GM10248 (cell line): ENCODE results near the gene ACTR5.

ENCODE experiments used
- CTCF ChIA-PET: fragments of 300-600 bp; sonication (Branson Sonifier 250); formaldehyde crosslinking; extraction: SDS; loops from one replicate; lab custom pipeline; 2021; ENCODE audit warnings: antibody characterized with exemption; lab: Yijun Ruan, JAX
- POLR2A ChIA-PET: fragments of 350-650 bp; sonication (Branson Sonifier 250); formaldehyde crosslinking; extraction: SDS; loops from one replicate; lab custom pipeline; 2020; ENCODE audit warnings: antibody characterized with exemption; lab: Yijun Ruan, JAX
- DNase-seq: peaks from one replicate; pipeline ENCODE4 v3.0.0; 2012; ENCODE audit errors: extremely low spot score
- TF ChIP-seq, protein P1 (sequence below): IDR thresholded peaks from 2 replicates; pipeline ENCODE4 v1.5.1; 2012; ENCODE audit warnings: mild to moderate bottlenecking, low read depth; ENCODE audit errors: extremely low read depth, missing control alignments, control extremely low read depth

Gene ACTR5

DNA sequence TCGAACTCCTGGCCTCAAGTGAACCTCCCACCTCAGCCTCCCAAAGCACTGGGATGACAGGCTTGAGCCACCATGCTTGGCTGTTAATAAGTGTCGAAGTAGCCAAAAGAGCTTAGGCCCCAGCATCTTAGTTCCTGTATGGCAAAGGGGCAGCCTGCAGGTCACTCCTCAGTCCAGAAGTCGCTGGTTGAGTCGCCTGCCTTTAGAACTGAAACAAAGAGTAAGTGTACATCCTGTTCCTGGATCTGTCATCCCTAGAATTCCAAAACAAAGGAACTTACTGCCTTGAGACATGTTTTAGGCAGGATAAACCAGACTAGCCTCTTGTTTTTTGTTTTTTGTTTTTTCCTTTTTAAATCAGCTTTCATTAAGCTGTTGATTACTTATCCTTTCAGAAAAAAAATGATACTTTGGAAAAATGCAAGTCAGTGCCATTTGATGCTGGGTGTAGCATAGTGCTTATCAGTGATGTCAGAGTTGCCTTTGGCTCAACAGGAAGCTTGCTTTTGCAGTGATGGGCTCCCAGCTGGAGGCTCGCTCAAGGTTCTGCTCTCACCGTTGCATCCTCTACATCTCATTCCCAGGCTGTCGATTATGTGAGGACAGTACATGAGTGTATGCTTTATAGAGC lies 9.0 kb downstream of the ACTR5 start:
- DNase-seq = no peak
- TF ChIP-seq, protein P1, sequence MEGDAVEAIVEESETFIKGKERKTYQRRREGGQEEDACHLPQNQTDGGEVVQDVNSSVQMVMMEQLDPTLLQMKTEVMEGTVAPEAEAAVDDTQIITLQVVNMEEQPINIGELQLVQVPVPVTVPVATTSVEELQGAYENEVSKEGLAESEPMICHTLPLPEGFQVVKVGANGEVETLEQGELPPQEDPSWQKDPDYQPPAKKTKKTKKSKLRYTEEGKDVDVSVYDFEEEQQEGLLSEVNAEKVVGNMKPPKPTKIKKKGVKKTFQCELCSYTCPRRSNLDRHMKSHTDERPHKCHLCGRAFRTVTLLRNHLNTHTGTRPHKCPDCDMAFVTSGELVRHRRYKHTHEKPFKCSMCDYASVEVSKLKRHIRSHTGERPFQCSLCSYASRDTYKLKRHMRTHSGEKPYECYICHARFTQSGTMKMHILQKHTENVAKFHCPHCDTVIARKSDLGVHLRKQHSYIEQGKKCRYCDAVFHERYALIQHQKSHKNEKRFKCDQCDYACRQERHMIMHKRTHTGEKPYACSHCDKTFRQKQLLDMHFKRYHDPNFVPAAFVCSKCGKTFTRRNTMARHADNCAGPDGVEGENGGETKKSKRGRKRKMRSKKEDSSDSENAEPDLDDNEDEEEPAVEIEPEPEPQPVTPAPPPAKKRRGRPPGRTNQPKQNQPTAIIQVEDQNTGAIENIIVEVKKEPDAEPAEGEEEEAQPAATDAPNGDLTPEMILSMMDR = no peak
- POLR2A ChIA-PET = no interaction called here
- CTCF ChIA-PET = no interaction called here

DNA sequence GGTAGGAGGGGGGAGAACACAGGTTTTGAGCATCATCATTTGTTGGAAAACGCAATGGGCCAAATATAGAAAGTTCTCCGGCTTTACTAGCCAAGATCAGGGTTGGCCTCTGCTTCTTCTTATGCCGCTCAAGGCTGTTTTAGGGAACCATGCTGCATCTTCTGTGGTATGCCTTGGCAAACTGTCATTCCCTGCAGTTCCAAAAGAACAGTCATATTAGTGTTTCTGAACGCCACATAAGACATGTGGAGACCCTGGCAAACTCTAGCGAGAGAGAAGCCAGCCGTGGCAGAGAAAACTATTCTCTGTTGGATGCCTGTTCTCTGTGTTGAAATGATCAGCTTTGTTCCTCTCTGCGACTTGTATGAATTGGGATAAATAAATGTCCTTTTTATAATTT lies 10.8 kb downstream of the ACTR5 start:
- ChIA-PET POLR2A (interaction anchor here (0.6 kb wide), 1 partner anchor 25 kb away, joined by 6 read pairs; no protein-coding TSS in a partner anchor), CTCF (interaction anchor here (0.6 to 1.3 kb wide), 5 partner anchors 9 to 291 kb away, joined by 3 to 5 read pairs (median 3); no protein-coding TSS in a partner anchor)
- TF ChIP-seq, protein P1 = no peak
- DNase-seq = no peak

DNA sequence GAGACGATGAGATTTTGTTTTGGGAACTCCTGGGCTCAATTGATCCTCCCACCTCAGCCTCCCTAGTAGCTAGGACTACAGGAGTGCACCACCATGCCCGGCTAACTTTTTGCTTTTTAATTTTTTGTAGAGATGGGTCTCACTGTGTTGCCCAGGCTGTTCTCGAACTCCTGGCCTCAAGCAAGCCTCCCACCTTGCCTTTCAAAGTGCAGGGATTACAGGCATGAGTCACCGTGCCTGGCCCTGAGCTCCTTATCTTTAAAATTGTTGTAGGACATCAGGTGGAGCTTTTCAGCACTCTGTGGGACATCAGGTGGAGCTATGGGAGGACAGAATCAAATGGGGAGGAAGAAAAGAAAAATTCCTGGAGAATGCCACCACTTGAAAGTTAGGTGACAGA lies 12.7 kb downstream of the ACTR5 start:
- ChIA-PET POLR2A (no interaction called here), CTCF (interaction anchor here (0.9 to 3.9 kb wide), 8 partner anchors 9 to 288 kb away, joined by 3 to 32 read pairs (median 3); partner anchors contain the start of genes ACTR5 and RALGAPB)
- DNase-seq = no peak
- TF ChIP-seq, protein P1 = no peak

DNA sequence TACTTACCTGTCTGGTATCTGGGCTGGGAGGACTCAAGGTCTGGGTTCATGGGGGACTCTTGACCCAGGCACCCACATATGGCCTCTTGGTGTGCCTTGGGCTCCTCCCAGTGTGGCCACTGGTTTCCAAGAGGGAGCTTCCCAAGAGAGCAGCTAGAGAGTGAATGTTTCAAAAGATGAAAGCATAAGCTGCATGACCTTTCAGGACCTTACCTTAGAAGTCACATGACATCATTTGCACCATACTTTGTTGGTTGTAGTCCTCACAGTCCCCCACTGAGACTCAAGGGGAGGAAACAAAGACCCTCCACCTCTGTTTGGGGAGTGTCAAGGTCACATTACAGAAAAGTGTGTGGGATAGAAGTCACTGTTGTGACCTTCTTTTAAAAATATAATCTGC lies 13.9 kb downstream of the ACTR5 start:
- ChIA-PET POLR2A (no interaction called here), CTCF (interaction anchor here (1.2 to 3.9 kb wide), 4 partner anchors 9 to 290 kb away, joined by 3 to 32 read pairs (median 3); partner anchors contain the start of genes ACTR5 and RALGAPB)
- no peak for DNase-seq
- TF ChIP-seq, protein P1 = no peak

DNA sequence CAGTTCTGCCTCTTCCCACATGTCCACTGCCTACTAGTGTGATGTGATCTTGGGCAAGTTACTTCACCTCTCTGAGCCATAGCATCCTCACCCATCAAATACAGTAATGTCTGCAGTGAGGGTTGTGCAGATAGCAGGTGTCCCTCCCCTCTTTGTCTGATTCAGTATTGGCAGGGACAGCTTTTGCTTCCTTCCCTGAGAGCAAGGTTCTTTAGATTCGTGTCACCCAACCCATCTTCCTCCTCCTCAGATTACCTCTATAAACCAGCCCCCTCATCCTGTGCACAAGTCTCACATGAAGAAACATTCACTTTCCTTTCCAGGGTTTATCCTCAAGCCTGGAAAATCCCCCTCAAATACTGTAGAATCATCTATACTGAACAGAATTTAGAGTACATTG lies 15.4 kb downstream of the ACTR5 start:
- no peak for DNase-seq
- POLR2A ChIA-PET = no interaction called here
- CTCF ChIA-PET = interaction anchor here (1.7 to 3.9 kb wide), 2 partner anchors 13 to 27 kb away, joined by 7 to 32 read pairs; partner anchors contain the start of gene ACTR5
- TF ChIP-seq, protein P1 = no peak

DNA sequence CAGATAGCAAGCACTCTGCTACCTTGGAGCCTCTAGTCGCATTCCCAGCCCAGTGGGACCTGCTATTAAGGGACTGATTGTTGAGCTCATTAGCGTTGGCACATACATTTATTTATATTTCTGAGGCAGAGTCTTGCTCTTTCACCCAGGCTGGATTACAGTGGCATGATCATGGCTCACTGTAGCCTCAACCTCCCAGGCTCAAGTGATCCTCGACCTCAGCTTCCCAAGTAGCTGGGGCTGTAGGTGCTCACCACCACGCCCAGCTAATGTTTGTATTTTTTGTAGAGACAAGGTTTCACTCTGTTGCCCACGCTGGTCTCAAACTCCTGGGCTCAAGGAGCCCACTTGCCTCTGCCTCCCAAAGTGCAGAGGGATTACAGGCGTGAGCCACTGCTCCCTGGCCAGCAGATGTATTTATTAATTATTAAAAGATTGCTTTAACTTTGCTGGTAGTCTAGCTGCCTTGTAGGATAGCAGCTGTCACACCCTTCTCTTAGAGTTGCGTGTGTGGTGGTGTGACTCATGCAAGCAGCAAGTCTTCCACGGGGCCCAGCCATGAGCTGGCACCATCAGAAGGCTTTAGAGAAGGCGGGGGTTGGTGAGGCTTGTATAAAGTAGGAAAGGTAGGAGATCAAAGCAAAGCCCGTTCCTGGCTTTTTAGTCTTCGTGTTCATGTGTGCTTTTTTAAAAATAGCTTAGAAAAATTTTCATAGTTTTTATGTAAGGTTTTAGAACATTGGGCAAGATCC lies 16.5 kb downstream of the ACTR5 start:
- TF ChIP-seq, protein P1 = no peak
- DNase-seq = no peak
- POLR2A ChIA-PET = no interaction called here
- CTCF ChIA-PET = interaction anchor here (2.7 to 3.3 kb wide), 2 partner anchors 14 to 128 kb away, joined by 10 to 19 read pairs; no protein-coding TSS in a partner anchor
